HepG2 (cell line): ENCODE results near the gene KAZN. TPM values are rescaled to one million over a fixed set of nuclear protein-coding genes. Genes with fewer than 3 reads are reported as not detected.

ENCODE experiments used
- ATAC-seq: fragments of 200-7000 bp; cut with Tn5 transposase; 3 replicates; pipeline ENCODE4 v1.9.1; 2020; ENCODE audit warnings: mild to moderate bottlenecking, moderate library complexity
- BruUV-seq: library from RNA; stranded (reverse); fragments of 400-500 nt; replicated peaks from 2 replicates; lab custom pipeline; 2021; lab: Mats Ljungman, UMichigan
- CTCF ChIA-PET: fragments of 300-600 bp; formaldehyde crosslinking; extraction: SDS; loops from one replicate; lab custom pipeline; 2021; ENCODE audit warnings: low total read pairs, inconsistent platforms, low intra/inter-chr PET ratio; lab: Yijun Ruan, JAX
- POLR2A ChIA-PET: fragments of 350-600 bp; sonication (Branson Sonifier 250); formaldehyde crosslinking; loops from one replicate; lab custom pipeline; 2020; ENCODE audit warnings: antibody characterized with exemption, inconsistent platforms; lab: Yijun Ruan, JAX
- DNase-seq: peaks from one replicate; pipeline ENCODE4 v3.0.0-alpha.2; 2015; ENCODE audit warnings: low spot score
- FAIRE-seq: peaks from 3 replicates; lab custom pipeline; 2011; peaks lifted over from hg19 to GRCh38; lab: Jason Lieb, UNC
- H2AFZ ChIP-seq: one replicate; pipeline ENCODE4 v1.6.1; 2011; ENCODE audit warnings: low read length, inconsistent platforms
- H3K27ac ChIP-seq: fragments of 300-600 bp; 3 replicates; pipeline ENCODE4 v1.8.0; 2011; ENCODE audit warnings: mixed run types, mild to moderate bottlenecking, mixed read lengths, low read length, inconsistent platforms; ENCODE audit not compliant: insufficient read depth; ENCODE audit errors: extremely low read length
- H3K27me3 ChIP-seq, 2 experiments: fragments of 200-600 bp in 1 of 2; 2 replicates in 1 of 2; 3 replicates in 1 of 2; pipeline versions ENCODE4 v1.6.0 to v1.8.0; 2011; ENCODE audit warnings: low read length in 2 of 2, mild to moderate bottlenecking in 2 of 2, moderate library complexity in 2 of 2, inconsistent platforms in 1 of 2; ENCODE audit not compliant: insufficient read depth in 2 of 2, control insufficient read depth in 1 of 2
- H3K36me3 ChIP-seq, 2 experiments: fragments of 200-600 bp in 1 of 2; replicated peaks in 1 of 2; 2 replicates in 1 of 2; 3 replicates in 1 of 2; pipeline versions ENCODE4 v1.5.1 to v1.8.0; 2011; ENCODE audit warnings: low read length in 2 of 2, inconsistent platforms in 1 of 2; ENCODE audit not compliant: insufficient read depth in 2 of 2, control insufficient read depth in 1 of 2
- H3K4me1 ChIP-seq: 2 replicates; pipeline ENCODE4 v1.5.1; 2012; ENCODE audit warnings: low read length, inconsistent platforms; ENCODE audit not compliant: insufficient read depth
- H3K4me2 ChIP-seq: 2 replicates; pipeline ENCODE4 v1.6.0; 2011; ENCODE audit warnings: low read depth, low read length, inconsistent platforms
- H3K4me3 ChIP-seq, 3 experiments: fragments of 200-600 bp in 1 of 3; sonication (generic), shearing (Covaris generic) in 1 of 3; replicated peaks in 1 of 3; 2 replicates each; pipeline ENCODE4 v1.5.1; 2011 to 2016; ENCODE audit warnings: low read length in 3 of 3, inconsistent platforms in 2 of 3, low read depth in 2 of 3, mild to moderate bottlenecking in 2 of 3, control low read depth in 1 of 3, mixed read lengths in 1 of 3; ENCODE audit not compliant: insufficient read depth in 1 of 3
- H3K79me2 ChIP-seq: one replicate; pipeline ENCODE4 v1.6.1; 2011; ENCODE audit warnings: low read length, inconsistent platforms; ENCODE audit not compliant: insufficient read depth
- H3K9ac ChIP-seq: 2 replicates; pipeline ENCODE4 v1.6.0; 2011; ENCODE audit warnings: mild to moderate bottlenecking, low read depth, low read length, inconsistent platforms; ENCODE audit not compliant: insufficient read depth
- H3K9me3 ChIP-seq: 2 replicates; pipeline ENCODE4 v1.5.1; 2012; ENCODE audit warnings: mild to moderate bottlenecking, low read length
- H4K20me1 ChIP-seq: 2 replicates; pipeline ENCODE4 v1.6.0; 2011; ENCODE audit warnings: inconsistent platforms, mild to moderate bottlenecking, low read length, moderate library complexity; ENCODE audit not compliant: insufficient read depth
- KDM2A ChIP-seq: sonication (generic); formaldehyde crosslinking; IDR thresholded peaks from 2 replicates; pipeline ENCODE4 v1.4.0; 2020; ENCODE audit warnings: low read depth, missing genetic modification reagents, borderline replicate concordance
- NFYC ChIP-seq: IDR thresholded peaks from 2 replicates; pipeline ENCODE4 v1.6.1; 2016; ENCODE audit warnings: missing genetic modification reagents, missing compliant biosample characterization
- ZNF687 ChIP-seq: sonication (generic); formaldehyde crosslinking; IDR thresholded peaks from 2 replicates; pipeline ENCODE4 v1.5.1; 2020; ENCODE audit warnings: mild to moderate bottlenecking, missing genetic modification reagents, moderate library complexity
- WGBS: methylation state at CpG from one replicate; pipeline ENCODE4 v1.1.6; 2017; ENCODE audit warnings: low lambda C conversion rate; 5-methylcytosine and 5-hydroxymethylcytosine counted together
- in situ Hi-C: cut with HindIII; loops from 2 replicates; pipeline ENCODE4 v1.10.0; 2017; ENCODE audit warnings: low pct_unique_long_range_greater_than_20kb; ENCODE audit not compliant: extremely low pct_ligation_motif_present
- intact Hi-C: fragments of 100-400 bp; cut with micrococcal nuclease; formaldehyde crosslinking; loops from one replicate; pipeline ENCODE4 v1.10.0; 2022; ENCODE audit not compliant: unreplicated experiment
- polyA plus RNA-seq, 8 experiments: library from polyadenylated mRNA; depleted of rRNA in 3 of 8; stranded (reverse) in 7 of 8; unstranded in 1 of 8; fragments of >200 nt; fragmentation: Illumina TruSeq in 4 of 8; extraction: Trizol in 4 of 8; gene quantifications; 2 replicates each; pipeline versions ENCODE4 v1.2.1 to v1.2.3, GENCODE V29; 2011 to 2016; ENCODE audit warnings: low read depth in 4 of 8, missing spikeins in 1 of 8, mixed read lengths in 1 of 8; ENCODE audit not compliant: insufficient read depth in 1 of 8
- total RNA-seq, 5 experiments: library from RNA; depleted of rRNA; stranded (reverse); fragments of >200 nt; fragmentation: Illumina TruSeq; extraction: Trizol; gene quantifications; 2 replicates each; pipeline ENCODE4 v1.2.3, GENCODE V29; 2016; ENCODE audit warnings: low read depth in 1 of 5

Gene KAZN
- total and polyA plus RNA-seq, 2 of the 13 experiments (the other 11 are each of a cell fraction or from before 2014, with no cell fraction given) = 10.4 to 13.5 TPM

DNA sequence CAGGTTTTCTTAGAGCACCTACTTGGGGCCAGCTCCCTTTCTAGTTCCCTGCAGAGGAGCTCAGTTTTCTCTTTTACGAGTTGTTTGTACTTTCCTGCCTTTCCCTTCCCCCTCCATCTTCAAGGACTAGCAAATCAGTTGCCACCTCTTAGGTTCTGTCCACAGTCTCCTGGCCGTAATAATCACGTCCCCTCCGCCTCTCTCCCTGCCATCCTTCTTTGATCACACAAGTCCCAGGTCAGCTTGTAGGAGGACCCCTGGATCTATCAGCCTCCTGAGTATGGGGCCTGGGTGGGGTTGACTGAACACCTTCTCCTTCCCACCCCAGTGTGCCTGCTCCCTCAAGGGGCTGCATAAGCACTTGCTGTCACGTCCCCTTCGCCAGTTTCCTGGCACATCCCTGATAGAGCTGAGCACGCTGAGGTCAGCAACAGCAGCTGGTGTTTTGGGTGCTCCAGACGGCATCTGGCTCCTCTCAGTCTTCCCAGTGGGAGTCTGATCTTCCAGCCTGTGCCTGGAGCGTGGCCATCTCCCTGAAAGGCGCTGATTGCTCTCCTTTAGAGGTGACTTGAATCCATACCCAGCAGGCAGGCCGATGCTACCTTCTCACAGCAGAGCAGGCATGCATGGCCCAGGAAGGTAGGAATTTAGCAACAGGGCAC, 338.9 kb downstream of the KAZN start:
- H3K4me3 ChIP-seq = no peak overlapping the region
- no peaks in the 10 kb centered on the region for H3K27me3 ChIP-seq
- BruUV-seq = no TSS peak
- no peaks in the 10 kb centered on the region for H4K20me1 ChIP-seq
- intact Hi-C loops (no loop called here), in situ Hi-C loops (no loop called here)
- FAIRE-seq (no peak), ATAC-seq (no peak), DNase-seq (no peak)
- ChIA-PET CTCF (no interaction called here), POLR2A (no interaction called here)
- no peak overlapping the region for H3K9ac ChIP-seq
- H3K27ac ChIP-seq = peak overlapping the region; percentile 7
- WGBS = 98% methylated on average over 9 of the region's 11 CpGs
- H2AFZ ChIP-seq = no peak overlapping the region
- peaks cover 66% of the 10 kb centered on the region for H3K79me2 ChIP-seq
- peak; percentile 17; the same call in 1 of the 2 replicates for TF ChIP-seq ZNF687
- TF ChIP-seq KDM2A = no peak
- no peak for TF ChIP-seq NFYC (CRISPR knock-in tag)
- H3K36me3 ChIP-seq = peaks cover 3 to 6% of the 10 kb centered on the region in 2 experiments; a peak in 3 of 5 replicates
- no peaks in the 10 kb centered on the region for H3K9me3 ChIP-seq
- H3K4me1 ChIP-seq = peaks cover 82% of the 10 kb centered on the region
- H3K4me2 ChIP-seq = no peak overlapping the region
